ENCODE data around the gene IL36RN. TPM values are rescaled to one million over a fixed set of nuclear protein-coding genes. Genes with fewer than 3 reads are reported as not detected.

The IL36RN gene
- total RNA-seq = under 0.01 TPM in 1 of 2 replicates, not detected in the other

GRCh38 chr2:113058998-113059960 is at the start of gene IL36RN:
Gene IL36RN (plus strand): TSS chr2:113059198. CDS start chr2:113059439, 241 bp downstream.

GRCh38 chr2:113052396-113052917 is 6.5 kb upstream of the IL36RN start, which contains the start of gene IL36B:
Gene IL36B (minus strand): TSS chr2:113052867.

DNA sequence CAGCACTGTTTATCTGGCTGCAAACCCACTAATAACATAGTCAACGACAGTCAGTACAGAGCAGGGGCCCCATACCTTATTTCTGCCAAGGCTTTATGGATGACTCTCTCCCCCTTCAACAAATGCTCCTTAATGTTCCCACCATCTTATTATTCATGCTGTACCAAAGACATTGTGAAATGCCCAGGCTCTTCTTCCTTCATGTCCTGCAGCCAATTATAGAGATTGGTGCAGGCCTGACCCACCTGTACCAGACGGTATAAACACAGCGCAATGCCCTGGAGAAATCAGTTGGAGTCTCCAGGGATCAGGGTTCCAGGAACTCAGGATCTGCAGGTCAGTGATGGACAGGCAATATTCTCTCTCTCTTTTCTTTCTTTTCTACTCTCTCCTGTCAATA is 8.7 kb downstream of the IL36RN start, which contains the start of gene IL1F10:
Gene IL1F10 (plus strand): TSS at position 290 of the 400 bp plus-strand sequence. CDS start 4,769 bp downstream, outside the sequence.

Other genes with a start within 250 kb of the IL36RN start
- gene IL1B, start 222.4 kb upstream of the IL36RN start, total RNA-seq = 150 and 229 TPM in 2 replicates
- not detected in 2 replicates for gene IL37, start 148.0 kb upstream of the IL36RN start, total RNA-seq
- not detected in 2 replicates for gene IL36G, start 81.2 kb upstream of the IL36RN start, total RNA-seq
- gene IL36A, start 53.7 kb upstream of the IL36RN start, total RNA-seq = not detected in 2 replicates
- gene IL36B, start 6.3 kb upstream of the IL36RN start, total RNA-seq = not detected in 2 replicates
- not detected in 2 replicates for gene IL1F10, start 8.8 kb downstream of the IL36RN start, total RNA-seq
- gene IL1RN, start 68.4 kb downstream of the IL36RN start, total RNA-seq = under 0.01 and 0.28 TPM in 2 replicates
- gene PSD4, start 114.8 kb downstream of the IL36RN start, total RNA-seq = 0.19 and 1.4 TPM in 2 replicates
- gene PAX8, start 219.7 kb downstream of the IL36RN start, total RNA-seq = 0.38 and 1.1 TPM in 2 replicates

Data from regular cardiac myocyte (primary cell).